Measurements from ENCODE around the gene OAF.
"Not testable (repeated sequence)": the region's sequence is repeated elsewhere in the genome, so short reads cannot be mapped to it uniquely, and the experiment has no call there.

OAF gene

DNA sequence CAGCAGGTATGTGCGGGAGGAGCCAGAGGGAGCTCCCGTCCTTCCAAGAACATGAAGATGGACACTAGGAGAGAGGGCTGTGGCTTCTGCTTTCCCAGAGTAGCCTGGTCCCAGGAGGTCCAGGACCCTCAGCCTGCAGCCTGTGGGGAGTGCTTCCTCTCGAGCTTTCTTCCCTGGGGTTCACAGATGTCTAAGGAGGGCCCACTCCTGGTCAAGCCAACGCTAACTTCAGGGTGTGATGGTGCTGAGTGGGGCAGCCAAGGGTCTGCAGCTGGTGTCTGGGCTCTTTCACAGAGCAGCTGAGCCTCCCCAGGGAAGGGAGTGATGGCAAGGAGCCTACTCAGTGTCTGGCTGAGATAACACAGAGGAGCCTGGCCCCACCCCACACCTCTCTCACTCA lies 32.4 kb downstream of the OAF start:
- no peak for DNase-seq (ENCODE audit: low read depth)

DNA sequence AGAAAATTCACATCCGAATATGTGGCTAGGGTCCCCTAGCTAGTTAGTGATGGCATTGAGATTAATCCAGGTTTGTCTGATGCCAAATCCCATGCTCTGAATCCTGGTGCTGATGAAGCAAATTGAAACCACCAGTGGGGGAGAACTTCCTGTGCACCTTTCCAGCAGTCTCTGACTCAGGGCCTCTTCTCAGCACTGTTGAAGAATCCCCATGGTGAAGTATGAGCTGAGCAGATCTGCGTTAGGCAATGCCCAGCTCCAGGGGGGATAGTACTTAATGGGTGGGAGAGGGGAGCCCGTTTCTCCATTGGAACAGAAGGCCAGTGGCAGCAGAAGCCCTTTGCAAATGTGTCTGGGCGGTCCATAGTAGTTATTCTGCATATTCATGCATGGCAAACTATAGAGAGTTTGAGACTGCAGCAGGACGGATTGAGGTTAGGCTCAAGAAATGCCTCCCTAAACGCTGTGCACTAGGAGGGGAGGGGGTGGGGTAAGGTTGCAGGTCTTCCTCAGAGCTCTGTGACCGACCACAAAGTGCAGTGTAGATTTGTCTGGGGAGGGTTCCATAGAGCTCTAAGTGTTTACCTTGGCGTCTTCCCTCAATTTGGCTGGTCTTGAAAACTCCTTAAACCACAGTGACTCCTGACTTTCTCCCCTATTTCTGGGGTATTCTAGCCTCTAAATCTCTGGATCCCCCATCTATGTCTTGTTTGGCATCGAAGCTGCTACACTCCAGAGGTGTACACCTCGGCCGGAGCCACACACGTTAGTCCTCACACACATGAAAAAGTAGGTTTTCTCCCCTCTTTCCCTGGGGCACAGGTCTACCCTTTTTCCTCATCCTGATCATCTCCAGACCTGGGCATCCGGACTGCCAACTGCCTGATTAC lies 33.9 kb downstream of the OAF start:
- DNase-seq (ENCODE audit: low read depth) = peak; percentile 23

DNA sequence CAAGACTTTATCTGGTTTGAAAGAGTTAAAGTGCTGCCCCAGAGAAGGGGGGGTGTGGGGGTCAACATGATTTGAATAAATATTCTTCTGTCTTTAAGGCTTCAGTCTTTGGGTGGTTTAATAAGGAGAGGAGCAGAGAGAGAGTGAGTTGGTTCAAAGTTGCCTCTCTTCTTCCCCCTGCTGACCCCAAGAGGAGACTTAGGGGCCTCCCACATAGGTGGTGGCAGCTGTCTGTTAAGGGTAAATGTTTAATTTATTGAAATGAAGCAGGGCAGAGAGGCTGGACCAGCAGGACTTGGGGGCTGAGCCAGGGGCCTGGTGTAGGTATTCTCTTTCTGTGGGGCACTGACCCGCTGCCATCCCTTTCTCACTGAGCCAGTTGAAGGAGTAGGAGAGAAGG lies 34.6 kb downstream of the OAF start:
- no peak for DNase-seq (ENCODE audit: low read depth)

DNA sequence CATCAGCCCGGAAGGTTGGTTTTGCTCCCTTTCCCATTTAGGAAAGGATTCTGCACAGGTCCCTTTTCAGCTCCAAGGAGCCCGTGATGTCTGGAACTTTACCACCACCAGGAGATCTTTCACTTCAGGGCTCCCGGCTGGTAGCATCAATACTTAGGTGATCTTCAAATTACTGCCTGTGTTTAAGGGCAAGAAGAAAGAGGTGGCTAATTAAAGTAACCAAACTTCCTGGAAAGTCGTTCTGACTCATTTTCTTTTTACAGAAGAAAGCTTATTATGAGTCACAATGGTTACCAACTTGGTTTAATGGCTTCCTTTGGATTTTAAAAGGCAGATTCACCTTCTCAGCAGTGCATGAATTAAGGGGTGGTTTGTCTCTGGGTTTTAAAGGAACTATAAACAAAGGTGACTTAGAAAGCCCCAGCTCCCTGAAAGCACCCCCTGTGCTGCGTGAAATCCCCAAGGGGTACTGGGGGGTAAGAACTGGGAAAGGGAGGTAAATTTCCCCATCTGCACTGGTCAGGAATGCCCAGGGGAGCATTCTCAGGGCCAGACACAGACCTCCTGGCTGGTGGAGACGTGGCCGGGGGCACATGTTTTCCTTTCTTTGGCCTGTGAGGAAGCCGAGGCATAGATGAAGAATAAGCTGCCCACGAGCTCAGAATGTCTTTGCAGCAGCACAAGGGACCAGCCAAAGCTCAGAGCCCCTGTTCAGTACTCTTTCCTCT lies 37.9 kb downstream of the OAF start:
- DNase-seq (ENCODE audit: low read depth) = peak; percentile 32

DNA sequence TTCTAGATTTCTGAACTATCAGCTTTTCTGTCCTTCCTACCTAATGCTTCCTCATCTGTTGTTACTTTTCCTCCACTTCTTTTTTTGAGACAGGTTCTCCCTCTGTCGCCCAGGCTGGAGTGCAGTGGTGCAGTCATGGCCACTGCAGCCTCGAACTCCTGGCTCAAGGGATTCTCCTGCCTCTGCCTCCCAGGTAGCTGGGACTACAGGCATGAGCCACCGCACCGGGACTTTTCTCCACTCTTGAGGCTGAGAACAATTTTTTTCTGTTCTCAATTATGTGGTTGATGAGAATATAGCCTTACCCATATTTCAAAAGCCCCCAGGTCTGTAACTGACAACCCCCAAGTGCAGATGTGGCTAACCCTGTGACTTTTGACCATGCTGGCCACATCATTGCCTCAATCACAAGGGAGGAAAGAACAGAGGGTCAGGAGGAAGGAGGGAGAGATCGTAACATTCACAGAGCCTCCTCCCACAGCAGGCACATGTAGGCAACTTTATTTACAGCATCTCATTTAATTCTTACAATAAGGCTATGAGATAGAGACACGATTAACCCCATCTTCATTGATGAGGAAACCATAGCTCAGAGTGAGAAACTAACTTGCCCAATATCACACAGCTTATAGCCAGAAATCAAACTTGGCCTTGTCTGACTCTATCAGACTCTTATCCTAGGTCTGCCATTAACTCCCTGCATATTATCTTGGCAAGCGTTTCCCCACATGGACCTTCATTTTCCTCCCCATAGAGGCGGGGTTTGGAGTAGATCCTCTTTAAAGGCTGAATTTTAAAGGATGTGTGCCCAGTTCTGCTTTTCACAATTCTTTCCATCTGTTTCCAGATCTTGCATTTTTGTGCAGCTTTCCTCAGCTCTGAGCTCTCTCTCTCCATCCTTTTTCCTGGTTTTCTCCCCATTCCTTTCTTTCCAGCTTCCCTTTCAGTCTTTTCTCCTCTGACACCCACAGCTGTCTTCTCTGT lies 38.7 kb downstream of the OAF start:
- no peak for DNase-seq (ENCODE audit: low read depth)

DNA sequence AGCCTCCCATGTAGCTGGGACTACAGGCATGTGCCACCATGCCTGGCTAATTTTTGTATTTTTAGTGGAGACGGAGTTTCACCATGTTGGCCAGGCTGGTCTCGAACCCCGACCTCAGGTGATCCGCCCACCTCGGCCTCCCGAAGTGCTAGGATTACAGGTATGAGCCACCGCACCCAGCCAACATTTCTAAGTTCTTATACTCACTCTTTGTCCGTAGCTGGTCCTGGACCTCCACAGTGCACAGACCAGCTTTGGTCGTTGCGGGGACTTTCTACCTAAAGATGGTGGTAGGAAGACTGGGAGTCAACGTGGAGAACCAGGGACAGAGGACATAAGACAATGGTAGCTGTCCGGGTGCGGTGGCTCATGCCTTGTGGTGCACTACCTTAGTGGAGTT lies 42.5 kb downstream of the OAF start:
- DNase-seq (ENCODE audit: low read depth) = not testable (repeated sequence)

DNA sequence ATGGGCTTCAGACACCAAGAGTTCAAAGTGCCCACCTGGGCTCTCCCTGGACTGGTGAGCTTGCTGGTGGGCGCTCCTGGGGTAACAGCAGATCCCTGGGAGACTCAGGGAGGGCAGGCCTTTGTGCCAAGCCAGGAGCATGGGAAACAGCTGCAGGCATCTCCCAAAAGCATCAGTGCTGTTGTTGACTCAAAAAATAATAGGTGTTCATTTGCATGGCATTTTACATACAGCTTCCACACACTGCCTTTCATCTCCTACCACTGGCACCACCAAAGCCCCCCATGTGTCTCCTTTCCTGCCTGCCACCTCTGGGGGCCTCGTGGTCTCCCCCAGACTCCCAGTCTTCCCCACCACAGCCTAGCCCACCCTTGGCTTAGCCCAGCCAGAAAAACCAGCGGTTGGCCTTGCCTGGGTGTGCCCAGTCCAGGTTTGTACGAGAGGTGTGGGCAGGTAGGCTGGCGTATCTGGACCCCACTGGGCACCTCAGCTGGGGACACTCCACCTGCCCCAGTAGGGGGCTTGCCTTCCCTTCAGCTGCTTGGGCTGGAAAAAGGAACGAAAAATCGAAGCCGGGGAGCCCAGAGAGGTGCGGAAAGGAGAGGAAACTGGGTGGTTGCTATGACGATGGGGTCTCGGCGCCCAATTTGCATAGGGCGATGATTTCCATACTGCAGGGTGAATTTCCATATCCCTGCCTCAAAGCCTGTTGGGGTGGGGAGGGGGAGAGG lies 44.1 kb downstream of the OAF start:
- no peak for DNase-seq (ENCODE audit: low read depth)

DNA sequence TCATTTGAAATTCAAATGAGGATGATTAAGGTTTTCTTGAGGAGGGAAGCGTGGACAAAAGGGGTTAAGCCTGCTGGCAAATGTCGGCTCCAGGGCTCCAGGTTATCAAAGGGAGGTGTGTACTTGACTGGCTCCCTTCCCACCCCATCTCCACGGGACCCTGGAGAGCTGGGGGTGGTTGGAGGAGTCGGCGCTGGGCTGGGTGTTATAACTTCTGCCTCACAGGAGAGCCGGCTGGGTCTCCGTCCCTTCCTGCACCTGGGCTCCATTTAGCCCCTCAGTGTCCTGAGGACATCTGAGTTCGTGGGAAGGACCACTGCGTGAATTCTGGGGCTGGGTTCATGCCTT lies 44.7 kb downstream of the OAF start:
- DNase-seq (ENCODE audit: low read depth) = no peak

DNA sequence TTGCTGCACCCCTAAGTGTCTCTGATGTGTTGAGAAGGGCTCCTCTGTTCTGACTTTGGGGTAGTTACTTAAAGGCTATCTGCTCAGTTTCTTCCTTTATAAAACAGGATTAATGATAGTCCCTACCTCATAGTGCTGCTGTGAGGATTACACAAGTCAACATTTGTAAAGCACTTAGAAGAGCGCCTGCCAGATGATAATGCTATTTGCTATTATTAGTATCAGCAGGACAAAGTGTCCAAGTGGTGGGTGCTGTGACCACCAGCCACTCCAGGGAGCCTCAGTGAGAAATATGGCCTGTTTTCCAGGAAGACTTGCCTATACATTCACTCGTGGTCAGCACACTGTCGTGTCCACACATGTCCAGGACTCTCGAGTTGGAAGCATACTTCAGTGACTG lies 45.3 kb downstream of the OAF start:
- no peak for DNase-seq (ENCODE audit: low read depth)

DNA sequence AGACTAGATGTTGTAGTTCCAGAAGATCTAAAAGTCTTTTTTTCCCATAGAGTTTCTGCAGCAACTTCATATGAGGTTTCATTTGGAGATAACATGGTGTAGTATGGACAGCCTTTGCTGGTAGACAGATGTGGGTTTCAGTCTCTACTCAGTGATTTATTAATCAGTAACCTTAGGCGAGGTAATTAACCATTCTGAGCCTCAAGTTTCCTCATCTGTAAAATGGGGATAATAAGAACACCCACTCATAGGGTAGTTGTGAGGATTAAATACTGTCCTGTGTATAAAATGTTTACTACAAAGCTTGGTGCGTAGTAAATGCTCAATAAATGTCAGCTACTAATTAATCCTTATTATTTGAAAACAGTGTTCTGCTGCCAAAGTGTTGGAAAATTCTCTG lies 45.9 kb downstream of the OAF start:
- DNase-seq (ENCODE audit: low read depth) = no peak

DNA sequence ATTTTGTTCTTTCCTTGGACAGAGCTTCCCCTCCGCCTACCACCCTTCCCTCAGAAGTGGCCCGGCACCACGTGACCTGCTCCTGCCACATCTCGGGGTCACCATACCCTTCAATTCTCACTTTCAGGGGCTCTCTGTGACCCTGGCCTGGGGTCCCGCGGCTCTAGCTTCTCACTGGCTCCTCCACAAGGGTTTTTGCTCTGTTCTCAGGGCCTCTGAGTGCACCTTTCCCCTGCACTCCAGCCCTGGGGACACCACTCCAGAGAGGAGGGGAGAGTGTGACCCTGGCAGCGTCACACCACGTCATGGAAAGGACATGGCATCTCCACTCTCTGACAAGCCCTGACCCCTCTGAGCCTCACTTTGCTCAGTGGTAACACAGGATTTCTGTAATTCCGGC lies 46.5 kb downstream of the OAF start:
- no peak for DNase-seq (ENCODE audit: low read depth)

DNA sequence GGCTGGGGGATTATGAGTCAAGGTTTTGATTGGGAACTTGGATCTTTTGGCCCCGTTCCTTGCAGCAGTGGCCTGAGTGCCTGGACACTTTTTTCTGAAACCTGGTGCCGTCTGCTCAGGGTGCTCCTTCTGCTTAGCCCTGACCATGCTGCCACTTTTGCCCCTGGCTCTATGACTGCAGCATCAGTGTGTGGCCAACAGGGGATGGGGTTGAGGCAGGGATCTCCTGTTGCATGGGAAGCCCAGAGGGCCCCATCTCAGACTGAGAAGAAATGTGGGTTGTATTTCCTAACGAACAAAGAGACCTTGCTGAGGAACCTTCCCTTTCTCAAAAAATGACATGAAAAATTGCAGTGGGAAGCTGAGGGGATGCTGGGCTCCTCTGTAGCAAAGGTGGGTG lies 47.8 kb downstream of the OAF start:
- no peak for DNase-seq (ENCODE audit: low read depth)

DNA sequence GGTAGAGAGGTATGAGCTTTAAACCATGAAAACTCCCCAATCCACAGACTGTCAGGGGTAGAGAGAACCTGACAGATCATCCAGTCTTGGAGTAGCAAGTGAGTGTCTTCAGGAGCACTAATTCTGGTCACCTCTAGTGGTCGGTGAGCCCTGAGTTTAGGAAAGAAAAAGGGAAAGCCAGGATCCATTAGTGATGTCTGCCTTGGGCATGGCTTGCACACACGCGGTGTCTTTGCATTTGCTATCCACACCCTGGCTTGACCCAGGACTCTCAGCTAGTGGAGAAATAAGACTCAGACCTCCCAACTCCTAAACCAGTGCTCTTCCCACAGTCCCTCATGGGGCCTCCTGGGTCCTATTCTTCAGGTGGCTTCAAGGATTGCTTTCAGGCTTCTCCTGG lies 48.4 kb downstream of the OAF start:
- DNase-seq (ENCODE audit: low read depth) = no peak

DNA sequence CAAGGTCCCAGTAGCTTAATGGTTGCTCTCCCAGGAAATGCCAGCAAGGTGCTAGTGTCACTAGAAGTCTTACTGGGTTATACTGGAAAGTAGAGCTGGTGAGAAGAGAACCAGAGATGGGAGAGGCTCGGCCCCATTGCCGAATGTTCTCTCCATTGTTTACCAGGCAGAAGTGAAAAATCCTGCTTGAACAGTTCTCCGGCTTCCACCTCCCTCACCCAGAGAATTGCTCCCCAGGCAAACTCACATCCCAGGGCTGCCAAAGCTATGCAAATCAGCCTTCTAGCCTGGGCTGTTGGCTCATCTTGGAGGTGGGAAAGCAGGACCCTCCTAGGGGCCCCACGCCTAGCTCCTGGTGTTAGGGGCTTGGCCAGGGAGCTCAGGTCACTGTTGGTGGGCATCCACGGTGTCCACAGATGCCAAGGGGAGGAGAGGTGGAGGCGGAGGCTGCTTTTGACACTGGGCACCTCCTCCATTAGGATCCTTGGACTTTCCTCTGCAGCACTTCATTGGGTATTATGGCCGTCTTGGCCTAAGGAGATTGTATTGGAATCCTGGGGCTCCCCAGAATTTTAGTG lies 49.2 kb downstream of the OAF start:
- no peak for DNase-seq (ENCODE audit: low read depth)

DNA sequence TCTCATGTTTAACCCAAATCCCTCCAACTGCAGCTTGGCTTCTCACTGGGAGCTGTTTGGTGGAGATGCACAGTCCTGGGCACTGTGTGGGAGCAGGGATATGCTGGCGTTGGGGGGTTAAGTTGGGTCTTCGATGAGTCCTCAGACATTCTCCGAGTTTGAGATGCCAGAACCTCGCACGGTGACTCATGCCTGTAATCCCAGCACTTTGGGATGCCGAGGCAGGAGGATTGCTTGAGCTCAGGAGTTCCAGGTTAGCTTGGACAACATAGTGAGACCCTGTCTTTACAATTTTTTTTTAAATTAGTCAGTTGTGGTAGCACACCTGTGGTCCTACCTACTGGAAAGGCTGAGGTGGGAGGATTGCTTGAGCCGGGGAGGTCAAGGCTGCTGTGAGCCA lies 49.8 kb downstream of the OAF start:
- no peak for DNase-seq (ENCODE audit: low read depth)

DNA sequence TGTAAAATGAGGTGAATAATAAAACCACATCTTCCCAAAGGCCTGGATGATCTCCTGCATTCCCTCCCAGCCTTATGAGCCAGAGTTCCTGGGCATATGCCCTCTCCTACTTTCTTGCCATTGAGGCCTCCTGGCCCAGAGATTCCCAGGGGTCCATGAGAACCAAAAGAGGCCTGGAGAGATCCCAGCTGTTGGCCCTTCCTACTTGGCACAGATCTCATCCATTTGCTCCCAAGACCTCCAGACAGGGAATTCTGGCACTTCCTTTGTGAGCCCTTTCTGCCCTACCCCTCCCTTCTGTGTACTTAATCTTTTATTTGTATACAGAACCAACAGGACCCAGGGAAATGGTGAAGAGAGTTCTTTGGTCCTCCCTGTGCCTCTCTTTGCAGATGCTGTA lies 50.5 kb downstream of the OAF start:
- DNase-seq (ENCODE audit: low read depth) = no peak

DNA sequence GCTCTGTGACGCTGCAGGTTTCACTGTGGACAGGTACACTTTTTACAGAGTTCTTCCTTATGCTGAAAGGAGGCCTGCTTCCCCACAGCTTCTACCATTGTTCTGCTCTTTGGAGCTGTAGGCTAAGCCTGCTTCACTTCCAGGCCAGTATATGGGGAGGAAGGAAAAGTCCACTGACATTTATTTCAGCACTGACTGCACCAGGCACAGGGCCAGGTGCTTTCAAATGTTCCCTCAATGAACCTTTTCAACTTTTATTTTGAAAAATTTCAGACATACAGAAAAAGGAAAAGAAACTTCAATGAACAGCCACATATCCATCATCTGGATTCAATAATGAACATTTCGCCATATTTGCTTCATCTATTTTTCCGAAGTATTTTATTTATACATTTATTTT lies 51.1 kb downstream of the OAF start:
- DNase-seq (ENCODE audit: low read depth) = no peak

DNA sequence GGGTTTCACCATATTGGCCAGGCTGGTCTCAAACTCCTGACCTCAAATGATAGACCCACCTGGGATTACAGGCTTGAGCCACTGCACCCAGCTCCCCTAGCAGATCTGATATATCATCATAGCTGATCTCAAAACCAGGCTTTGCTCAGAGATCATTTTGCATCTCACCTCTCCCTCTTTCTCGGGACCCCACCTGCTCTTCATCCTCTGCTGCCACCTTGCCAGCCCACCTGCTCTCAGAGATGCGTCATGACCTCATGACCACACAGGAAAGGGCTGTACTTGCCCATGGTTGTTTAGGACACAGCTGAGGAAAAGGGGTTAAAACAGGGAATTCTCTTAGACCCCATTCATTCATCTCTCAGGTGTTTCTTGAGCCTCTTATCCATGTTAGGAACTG lies 56.5 kb downstream of the OAF start:
- no peak for DNase-seq (ENCODE audit: low read depth)

DNA sequence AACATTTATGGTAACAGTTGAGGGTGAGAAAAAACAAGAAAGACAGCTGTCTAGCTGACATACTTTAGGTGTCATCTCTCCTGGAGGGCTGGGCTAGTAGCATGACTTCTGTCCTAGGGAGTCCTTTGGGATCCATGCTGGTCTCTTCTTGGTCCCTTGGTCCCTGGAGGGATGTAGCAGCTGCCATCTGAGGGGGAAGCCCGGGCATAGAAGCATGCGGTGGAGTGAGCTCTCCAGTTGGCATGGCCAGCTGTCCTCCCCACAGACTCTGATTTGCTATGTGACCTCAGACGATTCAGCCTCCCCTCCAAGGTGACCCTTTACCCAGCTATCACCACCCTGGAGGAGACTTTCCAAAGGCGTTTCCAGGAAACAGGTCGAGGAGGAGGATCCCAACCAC lies 57.9 kb downstream of the OAF start:
- DNase-seq (ENCODE audit: low read depth) = no peak

DNA sequence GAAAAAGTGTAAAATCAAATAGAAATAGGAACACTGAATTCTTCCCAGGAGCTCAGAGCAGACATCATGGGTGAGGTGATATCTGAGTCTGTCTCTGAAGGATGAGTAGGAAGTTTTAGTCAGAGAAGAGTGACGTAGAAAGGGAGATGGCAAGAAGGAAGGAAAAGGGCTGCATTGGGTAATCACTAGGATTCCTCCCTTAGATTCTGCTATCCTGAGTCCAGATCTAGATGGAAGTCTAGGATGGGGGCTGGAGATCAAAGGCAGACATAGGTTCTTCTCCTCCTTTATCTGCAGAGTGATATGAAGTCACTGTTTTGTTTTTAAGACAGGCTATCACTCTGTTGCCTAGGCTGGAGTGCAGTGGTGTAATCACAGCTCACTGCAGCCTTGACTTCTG lies 59.6 kb downstream of the OAF start:
- DNase-seq (ENCODE audit: low read depth) = no peak

DNA sequence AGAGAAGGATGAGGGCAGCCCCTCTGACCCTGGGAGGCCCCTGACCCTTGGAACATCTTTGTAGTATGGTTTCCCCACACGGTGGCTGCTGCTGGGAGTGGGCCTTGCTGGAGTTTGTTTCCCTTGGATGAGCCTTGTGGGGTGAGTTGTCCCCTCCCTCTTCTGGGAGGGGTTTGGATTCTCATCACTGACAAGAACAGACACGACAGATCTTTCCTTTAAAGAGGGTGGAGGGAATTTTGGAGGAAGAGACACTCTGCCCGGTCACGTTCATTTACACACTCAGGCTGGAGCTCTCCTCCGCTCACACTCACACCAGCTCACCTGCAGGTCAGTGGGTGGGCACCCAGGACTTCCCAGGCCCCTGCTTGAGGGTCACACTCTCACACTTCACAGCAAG lies 60.8 kb downstream of the OAF start:
- DNase-seq (ENCODE audit: low read depth) = no peak

DNA sequence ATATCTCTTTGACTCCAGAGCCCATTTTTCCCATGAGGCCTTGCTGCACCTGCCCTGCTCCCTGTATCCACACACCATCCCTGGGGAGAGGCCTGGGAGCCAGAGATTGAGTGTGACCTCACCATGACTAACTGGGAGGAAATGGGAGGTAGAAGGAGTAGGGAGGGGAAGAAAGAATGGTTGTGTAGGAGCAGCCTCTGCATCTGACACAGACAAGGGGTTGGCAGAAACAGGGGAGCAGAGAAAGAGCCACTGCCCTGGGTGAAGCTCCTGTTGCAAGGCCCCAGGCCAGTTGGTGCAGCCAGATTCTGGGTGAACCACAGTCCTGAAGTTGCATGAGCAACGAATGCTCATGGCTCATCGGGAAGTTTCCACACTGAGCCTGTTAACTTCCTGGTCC lies 61.5 kb downstream of the OAF start:
- DNase-seq (ENCODE audit: low read depth) = peak; percentile 70
